ENCODE data around the gene ITFG2.

Gene ITFG2

GRCh38 chr12:2804393-2805142, 7.9 kb upstream of the ITFG2 start:
- H3F3A ChIP-seq (ENCODE audit: insufficient read depth, low read length) = no peaks in the 10 kb centered on the region
- H3K4me1 ChIP-seq (ENCODE audit: insufficient read depth, low read length, severe bottlenecking) = no peaks in the 10 kb centered on the region
- H3K9ac ChIP-seq (ENCODE audit: low read length) = no peak overlapping the region
- TF ChIP-seq EZH2 (IDR thresholded peaks at IDR 0.05; ENCODE audit: borderline replicate concordance, low read length) (no peak), CTCF (IDR thresholded peaks at IDR 0.05; ENCODE audit: low read length) (no peak)
- no peaks in the 10 kb centered on the region for H3K79me2 ChIP-seq (ENCODE audit: insufficient read depth, low read length)
- peaks cover 70% of the 10 kb centered on the region for H3K36me3 ChIP-seq (ENCODE audit: insufficient read depth, low read length)
- H3K9me2 ChIP-seq (ENCODE audit: low read depth, low read length) = no peaks in the 10 kb centered on the region
- no peaks in the 10 kb centered on the region for H3K27me3 ChIP-seq (ENCODE audit: insufficient read depth, low read length)
- no peak overlapping the region for H2AFZ ChIP-seq (ENCODE audit: low read length)
- H3K4me2 ChIP-seq (ENCODE audit: low read length) = no peak overlapping the region
- no peaks in the 10 kb centered on the region for H3K9me3 ChIP-seq (ENCODE audit: low read length)
- no peak overlapping the region for H3K4me3 ChIP-seq (ENCODE audit: low read depth, low read length, poor library complexity, severe bottlenecking)
- no peaks in the 10 kb centered on the region for H4K20me1 ChIP-seq (ENCODE audit: insufficient read depth, low read length)
- H3K27ac ChIP-seq (ENCODE audit: low read depth, low read length, poor library complexity, severe bottlenecking) = no peak overlapping the region

GRCh38 chr12:2805143-2805520, 7.3 kb upstream of the ITFG2 start:
- no peaks in the 10 kb centered on the region for H3K27me3 ChIP-seq (ENCODE audit: insufficient read depth, low read length)
- TF ChIP-seq CTCF (IDR thresholded peaks at IDR 0.05; ENCODE audit: low read length) (no peak), EZH2 (IDR thresholded peaks at IDR 0.05; ENCODE audit: borderline replicate concordance, low read length) (no peak)

GRCh38 chr12:2806700-2807099, 5.8 kb upstream of the ITFG2 start:
- peaks cover 3% of the 10 kb centered on the region for H3K4me1 ChIP-seq (ENCODE audit: insufficient read depth, low read length, severe bottlenecking)
- no peaks in the 10 kb centered on the region for H3K27me3 ChIP-seq (ENCODE audit: insufficient read depth, low read length)
- H3K27ac ChIP-seq (ENCODE audit: low read depth, low read length, poor library complexity, severe bottlenecking) = no peak overlapping the region
- TF ChIP-seq CTCF (IDR thresholded peaks at IDR 0.05; ENCODE audit: low read length) = no peak
- no peak for TF ChIP-seq EZH2 (IDR thresholded peaks at IDR 0.05; ENCODE audit: borderline replicate concordance, low read length)
- H3K9ac ChIP-seq (ENCODE audit: low read length) = no peak overlapping the region
- H3K9me3 ChIP-seq (ENCODE audit: low read length) = no peaks in the 10 kb centered on the region
- no peaks in the 10 kb centered on the region for H4K20me1 ChIP-seq (ENCODE audit: insufficient read depth, low read length)
- H3K9me2 ChIP-seq (ENCODE audit: low read depth, low read length) = no peaks in the 10 kb centered on the region
- no peak overlapping the region for H2AFZ ChIP-seq (ENCODE audit: low read length)
- H3K79me2 ChIP-seq (ENCODE audit: insufficient read depth, low read length) = no peaks in the 10 kb centered on the region
- no peak overlapping the region for H3K4me2 ChIP-seq (ENCODE audit: low read length)
- H3K36me3 ChIP-seq (ENCODE audit: insufficient read depth, low read length) = peaks cover 49% of the 10 kb centered on the region
- H3K4me3 ChIP-seq (ENCODE audit: low read depth, low read length, poor library complexity, severe bottlenecking) = no peak overlapping the region
- no peaks in the 10 kb centered on the region for H3F3A ChIP-seq (ENCODE audit: insufficient read depth, low read length)

More at GRCh38 chr12:2805143-2805520, 7.3 kb upstream of the ITFG2 start:
- H2AFZ ChIP-seq (ENCODE audit: low read length) = no peak overlapping the region
- H3K4me1 ChIP-seq (ENCODE audit: insufficient read depth, low read length, severe bottlenecking) = no peaks in the 10 kb centered on the region
- H3K4me3 ChIP-seq (ENCODE audit: low read depth, low read length, poor library complexity, severe bottlenecking) = no peak overlapping the region
- no peak overlapping the region for H3K27ac ChIP-seq (ENCODE audit: low read depth, low read length, poor library complexity, severe bottlenecking)
- no peaks in the 10 kb centered on the region for H3F3A ChIP-seq (ENCODE audit: insufficient read depth, low read length)
- H4K20me1 ChIP-seq (ENCODE audit: insufficient read depth, low read length) = no peaks in the 10 kb centered on the region
- H3K4me2 ChIP-seq (ENCODE audit: low read length) = no peak overlapping the region
- no peaks in the 10 kb centered on the region for H3K79me2 ChIP-seq (ENCODE audit: insufficient read depth, low read length)
- no peaks in the 10 kb centered on the region for H3K9me3 ChIP-seq (ENCODE audit: low read length)
- no peak overlapping the region for H3K9ac ChIP-seq (ENCODE audit: low read length)
- H3K9me2 ChIP-seq (ENCODE audit: low read depth, low read length) = no peaks in the 10 kb centered on the region
- peaks cover 65% of the 10 kb centered on the region for H3K36me3 ChIP-seq (ENCODE audit: insufficient read depth, low read length)
